K562 (cell line): ENCODE data around the gene SLFN14. TPM values are rescaled to one million over a fixed set of nuclear protein-coding genes. Genes with fewer than 3 reads are reported as not detected.
A peak's percentile ranks its signal among the peaks of the same experiment; 100 is the strongest.

Experiments used
- CBFB ChIP-seq: sonication (generic); formaldehyde crosslinking; IDR thresholded peaks from 2 replicates; pipeline ENCODE4 v1.4.0; 2020; ENCODE audit warnings: mild to moderate bottlenecking, missing genetic modification reagents
- CTCF ChIP-seq, 3 experiments: IDR thresholded peaks in 2 of 3; conservative IDR thresholded peaks in 1 of 3; 2 replicates each; pipeline ENCODE4 v1.5.1; 2011 to 2012; ENCODE audit warnings: low read length in 3 of 3, mild to moderate bottlenecking in 3 of 3, control low read depth in 2 of 3, improper control_type of control experiment in 1 of 3, inconsistent platforms in 1 of 3, low read depth in 1 of 3, mixed read lengths in 1 of 3, moderate library complexity in 1 of 3; ENCODE audit not compliant: insufficient read depth in 2 of 3
- HDAC1 ChIP-seq, 2 experiments: fragments of 450-650 bp; IDR thresholded peaks; 2 replicates each; pipeline ENCODE4 v1.6.1; 2016 to 2017; ENCODE audit warnings: inconsistent platforms in 1 of 2, mild to moderate bottlenecking in 1 of 2, moderate library complexity in 1 of 2
- HDAC3 ChIP-seq: fragments of 450-650 bp; IDR thresholded peaks from 2 replicates; pipeline ENCODE4 v1.6.1; 2018; ENCODE audit warnings: borderline replicate concordance, mild to moderate bottlenecking, moderate library complexity; ENCODE audit not compliant: partially characterized antibody
- MBD1 ChIP-seq: fragments of 250-450 bp; sonication (Bioruptor Pico); IDR thresholded peaks from 2 replicates; pipeline ENCODE4 v1.8.0; 2022; ENCODE audit warnings: inconsistent platforms
- MLLT1 ChIP-seq, 2 experiments: fragments of 450-650 bp; IDR thresholded peaks; 2 replicates each; pipeline ENCODE4 v1.6.1; 2016
- NRF1 ChIP-seq, 2 experiments: fragments of 450-650 bp; IDR thresholded peaks in 1 of 2; conservative IDR thresholded peaks in 1 of 2; 2 replicates each; pipeline ENCODE4 v1.6.1; 2014; ENCODE audit warnings: mild to moderate bottlenecking in 2 of 2
- RNF219 ChIP-seq: fragments of 250-450 bp; sonication (Bioruptor Pico); IDR thresholded peaks from 2 replicates; pipeline ENCODE4 v1.5.0; 2022; ENCODE audit warnings: mild to moderate bottlenecking
- SUPT5H ChIP-seq: fragments of 450-650 bp; IDR thresholded peaks from 2 replicates; pipeline ENCODE4 v1.6.1; 2016
- TEAD1 ChIP-seq, 2 experiments: fragments of 450-650 bp in 1 of 2; sonication (generic) in 1 of 2; formaldehyde crosslinking; IDR thresholded peaks; 2 replicates each; pipeline versions ENCODE4 v1.4.0 to v1.8.0; 2020 to 2022; ENCODE audit warnings: mild to moderate bottlenecking in 2 of 2, missing genetic modification reagents in 1 of 2
- THAP12 ChIP-seq: fragments of 250-450 bp; sonication (Bioruptor Pico); IDR thresholded peaks from 2 replicates; pipeline ENCODE4 v1.9.0; 2021; ENCODE audit warnings: mild to moderate bottlenecking, inconsistent platforms
- ZBTB1 ChIP-seq: sonication (generic); formaldehyde crosslinking; IDR thresholded peaks from 2 replicates; pipeline ENCODE4 v1.8.1; 2023; ENCODE audit warnings: missing genetic modification reagents, low read depth, mild to moderate bottlenecking, borderline replicate concordance
- ZNF263 ChIP-seq: sonication (generic); formaldehyde crosslinking; IDR thresholded peaks from 2 replicates; pipeline ENCODE4 v1.8.0; 2022; ENCODE audit warnings: mild to moderate bottlenecking, missing genetic modification reagents, borderline replicate concordance
- polyA plus RNA-seq, 8 experiments: library from polyadenylated mRNA; depleted of rRNA in 4 of 8; stranded (reverse) in 5 of 8; unstranded in 3 of 8; fragments of >200 nt; fragmentation: Nextera tagmentation in 2 of 8; fragmentation: Illumina TruSeq in 1 of 8; extraction: Ambion mirVana in 2 of 8; extraction: Trizol in 1 of 8; gene quantifications; 2 replicates each; pipeline versions ENCODE4 v1.2.1 to v1.2.3, GENCODE V29; 2011 to 2014; ENCODE audit warnings: inconsistent platforms in 1 of 8, missing spikeins in 1 of 8
- total RNA-seq, 7 experiments: library from RNA; depleted of rRNA in 6 of 7; stranded (reverse); fragments of >200 nt in 6 of 7; fragmentation: Illumina TruSeq in 2 of 7; extraction: Trizol in 2 of 7; gene quantifications; 2 replicates each; pipeline versions ENCODE4 v1.2.1 to v1.2.3, GENCODE V29; 2011 to 2021; ENCODE audit warnings: low replicate concordance in 1 of 7

SLFN14 gene
- total and polyA plus RNA-seq, 9 of the 15 experiments (the other 6 are each of a cell fraction or from before 2014, with no cell fraction given): 1.3 to 4.3 (median 3.1) TPM

GRCh38 chr17:35578197-35578928 is 17.7 kb upstream of the SLFN14 start, which contains the start of gene PEX12 (continued):
- TF ChIP-seq RNF219: no peak
- TF ChIP-seq MBD1: no peak
- peak; percentile 59; the same call in 1 of the 2 replicates for TF ChIP-seq THAP12 (CRISPR knock-in tag)
- peak in 1 of 2 experiments; percentile 89; a peak in 2 of 4 replicates for TF ChIP-seq HDAC1 (IDR thresholded peaks at IDR 0.05)
- TF ChIP-seq SUPT5H: peak; percentile 92
- TF ChIP-seq ZNF263 (CRISPR knock-in tag): peak; percentile 21; the same call in 1 of the 2 replicates
- TF ChIP-seq ZBTB1 (CRISPR knock-in tag): no peak
- TF ChIP-seq HDAC3: no peak
- peak in 1 of 2 experiments; percentile 54; a peak in 1 of 4 replicates for TF ChIP-seq MLLT1 (IDR thresholded peaks at IDR 0.05)
- 0 out of 4 replicates have a peak, but pooled peaks of 1 of the 2 experiments have one; percentile 29 for TF ChIP-seq TEAD1 (CRISPR knock-in tag; IDR thresholded peaks at IDR 0.05)
- peak; percentile 55 to 62 for TF ChIP-seq NRF1 (conservative IDR thresholded peaks at IDR 0.05 in 1 of 2, IDR thresholded peaks at IDR 0.05 in 1 of 2)
- TF ChIP-seq CBFB: 0 out of 2 replicates have a peak, but pooled peaks have one; percentile 31
- peak in 2 of 3 experiments; percentile 8 to 17; a peak in 1 of 6 replicates for TF ChIP-seq CTCF (IDR thresholded peaks at IDR 0.05 in 2 of 3, conservative IDR thresholded peaks at IDR 0.05 in 1 of 3; ENCODE audit: insufficient read depth in 2 of 3, low read depth in 1 of 3, low read length in 3 of 3)
